Forelimb muscle (tissue), 1 donor: Measurements from ENCODE around the gene GCFC2. TPM values are rescaled to one million over a fixed set of nuclear protein-coding genes. Genes with fewer than 3 reads are reported as not detected.
A peak's percentile ranks its signal among the peaks of the same experiment; 100 is the strongest.
"Not testable (repeated sequence)": the region's sequence is repeated elsewhere in the genome, so short reads cannot be mapped to it uniquely, and the experiment has no call there.

Source experiments
- DNase-seq: peaks from one replicate; pipeline ENCODE4 v3.0.0-alpha.2; 2013; ENCODE audit warnings: low read depth
- polyA plus RNA-seq: library from polyadenylated mRNA; unstranded; fragments of 120-200 nt; gene quantifications from one replicate; pipeline ENCODE4 v1.2.1, GENCODE V29; 2013; ENCODE audit not compliant: insufficient read length

GCFC2 gene
- polyA plus RNA-seq, 1 donor, result 21.7 TPM

DNA sequence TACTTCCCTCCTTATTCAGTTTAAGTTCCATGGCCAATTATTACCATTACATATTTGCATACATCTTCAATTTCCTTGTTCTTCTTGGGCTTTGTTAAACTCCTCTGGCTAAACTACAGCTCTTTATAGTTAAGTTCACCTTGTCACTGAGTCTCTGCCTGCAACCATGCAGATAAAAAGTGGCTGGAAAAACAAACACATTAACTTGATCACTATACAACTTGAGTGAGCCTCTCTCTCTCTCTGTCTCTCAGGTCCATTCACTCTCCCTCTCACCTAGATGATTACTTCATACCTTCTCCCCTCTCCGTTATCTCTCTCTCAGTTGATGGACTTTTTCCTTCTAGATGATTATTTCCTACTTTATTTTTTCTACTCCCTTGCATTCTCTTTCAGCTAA lies 30.3 kb downstream of the GCFC2 start:
- no peak for DNase-seq

DNA sequence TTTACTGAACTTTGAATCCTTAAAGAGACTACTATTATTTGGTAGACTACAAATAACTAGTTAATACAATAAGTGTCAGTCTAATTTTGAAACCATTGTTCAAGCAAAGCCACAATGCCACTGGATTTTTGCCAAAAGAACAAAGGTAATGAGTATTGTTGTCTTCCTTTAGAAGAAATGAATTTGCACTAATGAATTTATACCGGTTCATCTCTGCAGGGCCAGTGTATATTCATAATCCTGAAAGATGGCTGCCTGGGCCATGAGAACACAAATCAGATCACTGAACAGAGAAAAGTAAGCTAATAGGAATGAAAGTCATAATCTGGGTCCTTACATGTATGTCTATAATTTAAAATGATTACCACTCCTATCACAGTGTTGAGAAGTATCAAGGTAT lies 31.2 kb downstream of the GCFC2 start:
- no peak for DNase-seq

DNA sequence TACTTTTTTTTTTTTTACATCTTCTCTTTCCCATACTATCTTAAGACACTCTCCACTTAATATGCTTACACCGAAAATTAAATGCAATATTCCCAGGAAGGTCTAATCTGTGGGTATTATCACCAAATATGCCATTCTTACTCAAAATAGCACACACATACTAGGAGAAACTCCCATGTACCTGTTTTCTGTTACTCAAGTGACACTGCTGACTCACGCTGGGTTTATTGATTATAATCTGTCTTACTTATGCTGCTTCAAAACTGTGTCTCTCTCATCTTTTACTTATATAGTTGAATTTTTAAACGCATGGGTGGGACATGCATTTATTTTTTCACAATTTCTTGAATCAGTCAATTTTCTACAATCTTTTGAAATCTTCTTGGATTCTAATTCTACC lies 34.3 kb downstream of the GCFC2 start:
- no peak for DNase-seq

DNA sequence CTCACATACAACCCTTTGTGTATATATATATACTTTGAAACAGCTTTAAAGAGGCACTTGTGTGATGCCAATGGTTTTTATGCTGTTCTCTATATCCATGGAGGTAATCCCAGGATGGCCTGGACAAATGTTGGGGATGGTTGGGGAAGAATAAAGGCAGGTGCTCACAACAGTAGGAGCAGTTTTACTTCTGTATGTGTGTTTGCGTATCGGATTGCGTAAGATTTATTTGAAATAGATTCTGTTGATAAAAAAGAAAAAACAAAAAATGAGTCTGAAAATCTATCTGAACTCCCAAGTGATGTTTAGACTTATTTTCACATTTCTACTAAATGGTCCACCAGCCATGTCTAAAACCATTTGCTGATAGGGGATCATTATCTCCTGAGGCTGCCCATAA lies 34.8 kb downstream of the GCFC2 start:
- DNase-seq, result no peak

DNA sequence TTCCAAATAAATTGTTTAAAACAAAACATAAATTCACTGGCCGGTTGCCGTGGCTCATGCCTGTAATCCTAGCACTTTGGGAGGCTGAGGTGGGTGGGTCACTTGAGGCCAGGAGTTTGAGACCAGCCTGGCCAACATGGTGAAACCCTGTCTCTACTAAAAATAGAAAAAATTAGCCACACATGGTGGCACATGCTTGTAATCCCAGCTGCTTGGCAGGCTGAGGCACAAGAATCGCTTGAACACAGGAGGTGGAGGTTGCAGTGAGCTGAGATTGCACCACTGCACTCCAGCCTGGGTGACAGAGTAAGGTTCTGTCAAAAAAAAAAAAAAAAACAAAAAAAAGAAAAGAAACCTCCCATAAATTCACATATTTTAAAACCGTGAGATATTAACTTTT lies 35.3 kb downstream of the GCFC2 start:
- not testable (repeated sequence) for DNase-seq

DNA sequence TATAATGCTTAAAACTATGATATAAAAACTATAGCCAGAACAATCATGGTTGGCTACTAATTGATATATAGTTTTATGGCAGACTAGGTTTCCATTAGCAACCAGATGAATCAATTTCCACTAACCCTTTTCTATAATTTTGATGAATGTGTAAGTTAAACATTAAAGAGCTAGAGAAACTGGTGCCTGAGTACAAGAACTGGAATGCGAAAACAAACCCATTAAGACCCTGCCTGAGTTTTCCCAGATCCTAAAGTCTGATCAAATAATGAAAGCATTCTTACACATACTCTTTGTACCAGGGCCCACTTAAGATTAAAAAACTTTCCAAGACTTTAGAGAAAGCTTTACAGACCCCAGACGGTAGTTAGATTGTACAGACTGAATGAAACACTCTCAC lies 42.8 kb downstream of the GCFC2 start:
- no peak for DNase-seq

DNA sequence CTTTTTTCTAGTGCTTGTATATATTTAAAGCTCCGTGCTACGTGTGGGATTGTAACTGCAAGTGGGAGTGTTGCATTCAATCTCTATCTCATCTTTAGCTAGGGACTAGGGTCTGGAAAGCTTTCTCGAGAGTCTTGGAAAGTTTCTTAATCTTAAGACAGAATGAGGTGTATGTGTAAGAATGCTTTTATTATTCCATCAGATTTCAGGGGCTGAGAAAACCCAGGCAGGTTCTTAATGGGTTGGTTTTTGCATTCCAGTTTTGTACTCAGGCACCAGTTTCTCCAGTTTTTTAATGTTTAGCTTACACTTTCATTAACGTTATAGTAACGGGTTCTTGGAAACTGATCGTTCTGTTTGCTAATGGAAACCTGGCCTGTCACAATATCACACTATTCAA lies 43.8 kb downstream of the GCFC2 start:
- DNase-seq, result no peak

DNA sequence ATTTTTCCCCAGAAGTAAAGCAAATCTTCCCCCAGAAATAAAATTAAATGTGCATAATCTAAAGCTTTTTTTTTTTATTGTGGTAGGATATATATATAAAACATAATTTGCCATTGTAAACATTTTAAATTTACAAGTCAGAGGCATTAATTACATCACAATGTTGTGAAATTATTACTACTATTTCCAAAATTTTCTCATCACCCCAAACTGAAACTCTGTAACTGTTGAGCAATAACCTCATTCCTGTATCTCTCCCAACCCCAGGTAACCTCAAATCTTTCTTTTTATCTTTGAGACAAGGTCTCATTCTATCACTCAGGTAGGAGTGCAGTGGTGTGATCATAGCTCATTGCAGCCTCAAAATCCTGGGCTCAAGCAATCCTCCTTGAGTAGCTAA lies 52.9 kb downstream of the GCFC2 start:
- DNase-seq, result no peak

DNA sequence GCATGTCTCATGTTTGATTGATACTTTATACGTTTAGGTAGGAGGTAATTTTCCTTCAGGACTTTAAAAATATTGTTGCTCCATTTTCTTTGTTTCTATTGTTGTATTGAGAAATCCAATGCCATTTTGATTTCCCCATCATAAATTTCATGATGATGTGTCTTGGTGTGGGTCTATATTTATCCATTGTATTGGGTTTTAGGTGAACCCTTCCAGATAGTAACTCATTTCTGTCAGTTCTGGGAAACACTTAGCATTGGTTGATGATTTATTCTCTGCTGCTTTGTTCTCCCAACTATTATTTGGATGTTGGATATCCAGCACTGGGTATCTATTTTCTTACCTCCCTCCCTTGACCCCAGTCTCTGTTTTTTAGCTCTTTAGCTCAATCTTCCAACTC lies 54.2 kb downstream of the GCFC2 start:
- no peak for DNase-seq

DNA sequence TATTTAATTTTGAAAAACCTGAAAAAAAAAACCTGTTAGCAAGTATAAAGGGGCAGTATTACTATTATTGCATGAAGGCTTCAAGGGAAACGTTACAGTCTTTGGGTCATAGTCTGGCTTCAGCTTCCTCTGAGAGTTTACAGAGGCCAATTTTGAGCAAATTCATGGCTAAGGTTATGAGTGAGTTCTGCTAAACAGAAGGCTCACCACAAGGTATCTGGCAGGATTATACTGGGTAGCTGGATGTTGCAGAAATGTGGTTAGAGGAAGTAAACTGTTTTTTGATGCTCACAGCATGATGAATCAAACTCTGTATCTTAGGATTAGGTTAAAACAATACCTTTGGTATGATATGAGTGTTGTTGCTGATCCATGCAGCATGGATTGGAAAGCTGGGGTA lies 54.9 kb downstream of the GCFC2 start:
- DNase-seq, result no peak

DNA sequence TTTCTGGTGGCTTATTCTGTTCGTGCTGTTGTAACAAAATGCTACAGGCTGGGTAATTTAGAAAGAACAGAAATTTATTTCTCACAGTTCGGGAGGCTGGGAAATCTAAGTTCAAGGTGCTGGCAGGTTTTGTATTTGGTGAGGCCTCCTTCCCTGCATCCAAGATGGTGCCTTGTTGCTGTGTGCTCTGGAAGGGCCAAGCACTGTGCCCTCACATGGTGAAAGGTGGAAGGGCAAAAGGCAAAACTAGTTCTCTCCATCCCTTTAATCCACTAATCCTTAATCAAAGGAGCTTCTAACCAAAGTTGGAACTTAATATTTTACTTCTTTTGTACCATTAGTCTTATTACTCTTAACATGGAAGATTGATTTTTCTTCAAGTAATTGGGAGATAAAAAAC lies 56.7 kb downstream of the GCFC2 start:
- no peak for DNase-seq

DNA sequence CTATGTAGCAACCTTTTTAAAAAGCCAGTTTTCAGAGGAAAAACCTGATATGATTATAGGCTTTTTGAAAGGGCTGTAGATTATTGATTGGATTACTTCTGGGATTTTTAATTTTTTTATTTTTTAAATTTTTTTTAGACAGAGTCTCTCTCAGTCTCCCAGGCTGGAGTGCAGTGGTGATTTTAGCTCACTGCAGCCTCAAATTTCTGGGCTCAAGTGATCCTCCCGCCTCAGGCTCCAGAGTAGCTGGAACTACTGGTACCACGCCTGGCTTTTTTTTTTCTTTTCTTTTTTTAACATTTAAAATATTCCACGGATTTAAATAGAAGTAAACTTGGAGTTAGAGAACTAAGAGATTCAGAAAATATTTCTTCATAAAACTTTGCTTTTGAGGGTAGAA lies 62.9 kb downstream of the GCFC2 start:
- DNase-seq, result no peak

DNA sequence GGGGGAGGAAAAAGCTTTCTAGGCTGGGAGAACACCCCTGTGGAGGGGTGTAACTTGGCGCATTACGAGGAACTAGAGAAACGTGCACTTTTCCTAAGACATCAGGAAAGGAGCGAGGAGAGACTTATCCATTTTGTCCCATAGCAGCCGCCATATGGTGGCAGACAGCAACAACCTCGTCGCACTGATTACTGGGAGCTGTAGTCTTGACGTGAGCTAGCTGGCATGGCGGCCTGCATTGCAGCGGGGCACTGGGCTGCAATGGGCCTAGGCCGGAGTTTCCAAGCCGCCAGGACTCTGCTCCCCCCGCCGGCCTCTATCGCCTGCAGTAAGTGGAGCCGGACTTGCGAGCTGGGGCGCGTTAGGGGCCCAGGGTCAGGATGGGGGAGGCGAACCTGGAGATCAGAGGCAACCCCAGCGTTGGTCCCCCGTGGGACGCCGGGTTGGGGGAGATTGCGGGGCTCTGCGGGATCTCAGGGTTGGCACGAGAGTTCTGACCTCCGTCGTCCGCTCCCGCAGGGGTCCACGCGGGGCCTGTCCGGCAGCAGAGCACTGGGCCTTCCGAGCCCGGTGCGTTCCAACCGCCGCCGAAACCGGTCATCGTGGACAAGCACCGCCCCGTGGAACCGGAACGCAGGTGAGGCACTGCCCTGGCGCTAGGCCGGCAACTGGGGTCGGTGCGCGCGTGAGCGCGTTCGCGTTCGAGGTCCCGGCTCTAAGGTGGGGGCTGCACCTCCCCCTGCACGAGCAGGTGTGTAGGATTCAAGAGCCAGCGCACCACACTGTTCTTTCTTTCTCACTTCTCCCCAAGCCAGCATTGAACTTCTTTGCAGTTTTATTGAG lies 63.9 kb downstream of the GCFC2 start, which contains the start of gene MRPL19:
MRPL19 (plus strand) TSS at position 201 of the 843 bp plus-strand sequence; CDS start at position 226, 25 bp downstream.
- peak; percentile 86 for DNase-seq

DNA sequence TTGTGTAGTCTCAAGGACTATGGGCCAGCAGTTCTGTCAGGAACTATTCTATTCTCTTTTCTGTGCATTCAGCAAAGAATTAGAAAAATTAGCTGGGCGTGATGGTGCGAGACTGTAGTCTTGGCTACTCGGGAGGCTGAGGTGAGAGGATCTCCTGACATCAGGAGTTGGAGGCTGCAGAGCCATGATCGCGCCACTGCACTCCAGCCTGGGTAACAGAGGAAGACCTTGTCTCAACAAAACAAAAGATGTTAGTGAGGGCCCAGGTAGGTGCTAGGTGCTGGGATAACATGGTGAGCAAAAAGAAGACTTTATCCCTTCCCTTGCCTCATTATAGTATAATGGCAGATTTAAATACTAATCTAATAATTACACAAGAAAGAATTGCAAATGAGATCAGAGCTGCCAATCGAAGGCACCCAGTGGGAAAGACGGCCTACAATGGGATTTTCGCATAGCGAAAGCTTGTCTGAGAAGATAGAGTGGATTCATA lies 64.6 kb downstream of the GCFC2 start:
- DNase-seq, result no peak

DNA sequence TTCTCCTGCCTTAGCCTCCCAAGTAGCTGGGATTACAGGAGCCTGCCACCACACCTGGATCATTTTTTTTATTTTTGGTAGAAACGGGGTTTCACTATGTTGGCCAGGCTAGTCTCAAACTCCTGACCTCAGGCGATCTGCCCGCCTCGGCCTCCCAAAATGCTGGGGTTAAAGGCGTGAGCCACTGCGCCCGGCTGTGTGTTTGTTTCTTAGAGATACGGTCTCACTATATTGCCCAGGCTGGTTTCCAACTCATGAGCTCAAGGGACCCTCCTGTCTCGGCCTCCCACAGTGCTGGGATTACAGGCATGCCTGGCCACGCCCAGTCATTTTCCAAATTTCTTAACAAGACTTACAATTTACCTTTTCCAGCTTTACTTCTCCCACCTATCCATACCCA lies 65.1 kb downstream of the GCFC2 start:
- DNase-seq, result no peak

DNA sequence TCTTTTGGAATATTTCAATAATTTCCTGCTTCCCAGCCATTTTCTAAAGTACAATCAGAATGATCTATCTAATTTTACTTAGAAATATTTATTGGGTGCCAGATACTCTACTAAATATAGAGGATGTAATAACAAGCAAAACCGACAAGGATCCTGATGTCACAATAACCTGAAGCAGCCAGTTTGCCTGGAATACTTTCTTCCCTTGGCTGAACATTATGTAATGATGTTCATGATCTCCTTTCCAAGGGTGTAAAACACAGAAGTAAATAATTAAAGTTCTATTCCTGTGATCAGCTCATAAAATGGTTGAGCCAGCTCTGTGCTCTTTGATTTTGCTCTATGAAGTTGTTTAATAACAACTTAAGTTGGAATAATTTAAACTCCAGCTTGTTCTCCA lies 66.7 kb downstream of the GCFC2 start:
- DNase-seq, result no peak

DNA sequence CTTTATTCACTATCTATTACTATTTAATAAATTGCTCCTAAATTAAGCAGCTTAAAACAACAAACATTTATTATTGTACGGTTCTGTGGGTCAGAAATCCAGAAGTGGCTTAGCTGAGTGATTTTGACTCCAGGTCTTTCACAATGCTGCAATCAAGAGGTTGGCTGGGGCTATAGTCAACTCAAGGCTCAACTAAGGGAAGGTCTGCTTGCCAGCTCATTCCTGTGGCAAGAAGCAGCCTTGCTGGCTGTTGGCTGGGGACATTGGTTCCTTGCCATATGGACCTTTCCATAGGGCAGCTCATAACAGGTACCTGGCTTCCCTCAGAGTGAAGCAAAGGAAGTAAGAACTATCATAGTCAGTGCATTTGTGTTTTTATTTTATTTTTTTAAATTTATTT lies 69.1 kb downstream of the GCFC2 start:
- DNase-seq, result no peak

DNA sequence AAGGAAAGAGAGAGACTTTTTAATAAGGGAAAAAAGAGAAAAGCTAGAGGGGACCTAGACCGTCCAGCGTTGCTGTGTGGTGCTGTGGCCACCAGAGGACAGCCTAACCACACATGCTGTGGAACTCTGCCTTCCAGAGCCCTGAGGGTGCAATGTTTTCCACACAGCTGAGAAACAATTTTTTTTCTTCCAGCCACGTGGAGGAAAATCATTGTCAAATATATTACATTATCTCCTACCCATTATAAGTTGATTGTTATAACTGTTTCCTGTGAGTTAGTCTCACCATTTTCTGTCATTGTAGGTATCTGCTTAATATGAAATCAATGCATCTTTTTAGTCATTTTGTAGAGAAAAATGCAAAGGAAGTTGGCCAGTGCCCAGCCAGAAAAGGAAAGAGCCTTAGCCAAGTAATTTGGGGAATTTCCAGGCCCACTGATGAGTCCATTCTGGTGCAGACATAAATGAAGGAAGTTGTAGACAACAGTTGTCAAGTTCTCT lies 70.0 kb downstream of the GCFC2 start:
- DNase-seq, result peak; percentile 54

DNA sequence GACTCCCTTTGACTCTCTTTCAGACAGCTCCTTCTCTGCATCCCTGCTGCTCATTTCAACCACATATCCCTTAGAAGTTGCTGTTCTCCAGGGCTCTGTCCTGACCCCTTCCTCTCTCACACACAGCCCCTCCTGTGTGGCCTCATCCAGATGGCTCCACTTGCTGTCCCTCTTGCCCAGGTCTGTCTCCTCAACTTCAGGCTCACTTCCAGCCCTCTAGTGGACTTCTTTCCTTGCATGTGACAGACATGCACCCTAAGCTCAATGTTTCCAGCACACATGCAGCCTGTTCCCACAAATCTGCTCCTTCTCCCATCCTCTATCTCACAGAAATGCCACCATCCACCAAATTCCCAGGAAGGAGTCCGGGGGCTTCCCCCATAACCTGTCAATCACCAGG lies 73.1 kb downstream of the GCFC2 start:
- DNase-seq, result no peak

DNA sequence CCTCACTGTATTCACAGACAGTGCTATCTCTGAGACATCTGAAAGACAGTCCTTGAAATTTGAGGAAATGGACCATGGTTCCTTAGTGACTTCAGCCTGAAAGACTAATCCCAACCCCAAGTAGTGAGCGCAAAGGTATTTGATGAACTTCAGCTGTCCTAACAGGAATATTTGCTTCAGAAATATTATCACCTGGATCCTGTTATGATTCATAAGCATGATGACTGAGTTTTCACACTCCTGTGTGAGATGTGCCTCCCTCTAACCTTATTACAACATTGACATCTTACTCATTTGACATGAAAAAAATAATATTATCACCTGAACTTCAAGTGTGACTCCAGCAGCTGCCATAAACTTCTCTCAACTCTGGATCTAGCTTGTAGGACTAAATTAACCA lies 75.8 kb downstream of the GCFC2 start:
- DNase-seq, result no peak

DNA sequence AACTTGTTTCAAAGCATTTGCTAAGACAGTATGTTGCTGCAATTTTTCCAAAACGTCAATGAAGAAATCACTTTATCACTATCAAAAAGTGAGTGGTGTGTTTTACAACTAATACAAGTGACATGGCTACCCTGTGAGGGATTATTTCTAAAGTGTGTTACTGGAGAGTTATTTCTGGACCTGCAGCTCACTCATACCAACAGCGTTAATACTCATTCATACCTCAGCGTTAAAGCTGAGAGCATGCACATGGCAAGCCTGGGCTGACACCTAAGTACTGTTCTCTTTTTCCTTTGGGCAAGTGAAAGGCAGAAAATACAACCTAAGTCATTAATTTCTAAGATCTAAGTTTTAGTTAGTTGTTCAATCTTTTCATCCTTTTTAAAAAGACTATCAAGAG lies 77.1 kb downstream of the GCFC2 start:
- DNase-seq, result no peak

DNA sequence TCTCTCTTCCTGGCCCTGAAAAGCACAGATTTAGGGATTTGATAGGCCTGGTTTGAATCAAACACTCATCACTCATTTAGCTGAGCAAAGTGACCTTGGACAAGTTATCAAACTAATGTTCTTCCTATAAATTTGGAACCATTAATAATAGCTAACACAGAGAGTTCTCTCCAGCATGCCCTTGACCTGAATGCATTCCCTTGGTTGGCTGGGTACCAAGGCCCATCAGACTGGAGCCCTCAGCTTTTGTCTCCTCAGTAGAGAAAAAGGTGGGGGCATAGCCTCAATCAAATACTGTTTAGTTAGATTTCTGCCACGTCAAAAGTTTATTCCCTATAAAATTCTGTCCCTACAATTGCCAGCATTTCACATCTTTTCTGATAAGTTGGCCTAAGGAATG lies 77.9 kb downstream of the GCFC2 start:
- DNase-seq, result no peak

DNA sequence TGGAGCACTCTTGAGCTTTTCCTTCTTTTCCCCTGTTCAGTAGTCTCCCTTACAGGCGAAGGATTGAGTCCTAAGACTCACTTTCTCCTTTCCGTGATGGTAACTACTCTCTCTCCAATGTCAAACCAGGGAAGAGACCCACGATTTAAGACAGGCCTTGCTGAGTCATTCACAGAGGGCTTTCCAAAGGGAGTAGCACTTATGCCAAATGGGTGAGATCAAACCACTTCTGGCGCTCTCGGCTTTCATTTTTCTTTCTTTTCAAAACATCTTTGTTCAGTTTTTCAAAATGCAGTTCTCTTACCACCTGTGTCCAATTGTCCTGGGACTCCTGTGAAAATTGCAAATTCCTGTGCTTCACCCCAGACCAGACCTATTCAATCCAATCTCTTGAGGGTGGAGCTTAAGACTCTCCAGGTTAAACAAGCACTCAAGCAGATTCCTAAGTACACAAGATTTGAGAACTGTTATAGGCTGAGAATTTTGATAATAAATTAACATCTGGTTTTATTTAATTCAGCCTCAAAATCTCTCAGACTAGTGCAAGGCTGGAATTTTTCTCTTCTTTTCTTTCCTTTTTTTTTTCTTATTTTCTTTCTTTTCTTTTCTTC lies 78.5 kb downstream of the GCFC2 start:
- no peak for DNase-seq
